ENCODE measurements around the gene ALDH3B1. TPM values are rescaled to one million over a fixed set of nuclear protein-coding genes. Genes with fewer than 3 reads are reported as not detected.

The ALDH3B1 gene
- total RNA-seq, 1 experiment from 2014 or later = 18.3 TPM

DNA sequence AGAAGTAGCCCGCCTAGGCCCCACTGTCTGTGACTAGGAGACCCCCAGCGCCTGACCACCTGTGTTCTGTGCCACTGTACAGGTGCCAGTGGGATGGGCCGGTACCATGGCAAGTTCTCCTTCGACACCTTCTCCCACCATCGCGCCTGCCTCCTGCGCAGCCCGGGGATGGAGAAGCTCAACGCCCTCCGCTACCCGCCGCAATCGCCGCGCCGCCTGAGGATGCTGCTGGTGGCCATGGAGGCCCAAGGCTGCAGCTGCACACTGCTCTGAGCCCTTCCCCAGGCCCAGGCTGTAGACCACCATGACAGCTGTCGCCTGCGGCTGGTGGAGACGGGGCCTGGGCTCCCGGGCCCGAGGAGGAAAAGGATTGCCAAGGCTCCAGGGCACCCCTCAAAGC lies 17.5 kb downstream of the ALDH3B1 start:
- no TSS peak for BruUV-seq (replicated peaks)
- CTCF ChIA-PET = no interaction called here
- Histone ChIP-seq H3K4me3 (ENCODE audit: low read depth in 2 of 2, low read length in 2 of 2) (no peak overlapping the region), H3K9me3 (ENCODE audit: control insufficient read depth, insufficient read depth, low read depth, low read length) (no peaks in the 10 kb centered on the region), H3K36me3 (ENCODE audit: control insufficient read depth, insufficient read depth, low read length) (no peaks in the 10 kb centered on the region), H3K4me1 (ENCODE audit: control insufficient read depth, insufficient read depth, low read length) (peaks cover 31% of the 10 kb centered on the region), H3K27me3 (ENCODE audit: control insufficient read depth, insufficient read depth, low read length) (no peaks in the 10 kb centered on the region), H3K27ac (ENCODE audit: low read length) (no peak overlapping the region)
- ATAC-seq = no peak
- TF ChIP-seq CTCF (IDR thresholded peaks at IDR 0.05) = no peak
- no peak for TF ChIP-seq TCF7L2 (IDR thresholded peaks at IDR 0.05; ENCODE audit: low read depth, low read length)
- TF ChIP-seq REST (IDR thresholded peaks at IDR 0.05; ENCODE audit: insufficient read depth in 1 of 2, low read depth in 2 of 2, low read length in 1 of 2) = 0 out of 4 replicates have a peak, but pooled peaks of 1 of the 2 experiments have one; percentile 8
- TF ChIP-seq POLR2AphosphoS5 (IDR thresholded peaks at IDR 0.05; ENCODE audit: low read depth, low read length) = no peak
- TF ChIP-seq SIN3A (IDR thresholded peaks at IDR 0.05; ENCODE audit: borderline replicate concordance, insufficient read depth, low read depth, low read length) = no peak
- intact Hi-C loops (cut with micrococcal nuclease; ENCODE audit: unreplicated experiment) (no loop called here), in situ Hi-C loops (cut with HindIII; ENCODE audit: low pct_unique_long_range_greater_than_20kb, low sequenced_read_pairs) (no loop called here)
- no peak for DNase-seq (ENCODE audit: low read depth, low spot score)
- POLR2A ChIA-PET = no interaction called here

GRCh38 chr11:68028802-68029545 lies 18.8 kb downstream of the ALDH3B1 start:
- in situ Hi-C loops (cut with HindIII; ENCODE audit: low pct_unique_long_range_greater_than_20kb, low sequenced_read_pairs) (no loop called here), intact Hi-C loops (cut with micrococcal nuclease; ENCODE audit: unreplicated experiment) (no loop called here)
- TF ChIP-seq CTCF (IDR thresholded peaks at IDR 0.05) (no peak), REST (IDR thresholded peaks at IDR 0.05; ENCODE audit: insufficient read depth in 1 of 2, low read depth in 2 of 2, low read length in 1 of 2) (no peak), TCF7L2 (IDR thresholded peaks at IDR 0.05; ENCODE audit: low read depth, low read length) (no peak), POLR2AphosphoS5 (IDR thresholded peaks at IDR 0.05; ENCODE audit: low read depth, low read length) (0 out of 2 replicates have a peak, but pooled peaks have one; percentile 24), SIN3A (IDR thresholded peaks at IDR 0.05; ENCODE audit: borderline replicate concordance, insufficient read depth, low read depth, low read length) (no peak)
- Histone ChIP-seq H3K4me1 (ENCODE audit: control insufficient read depth, insufficient read depth, low read length) (peaks cover 31% of the 10 kb centered on the region), H3K27me3 (ENCODE audit: control insufficient read depth, insufficient read depth, low read length) (no peaks in the 10 kb centered on the region), H3K9me3 (ENCODE audit: control insufficient read depth, insufficient read depth, low read depth, low read length) (no peaks in the 10 kb centered on the region), H3K4me3 (ENCODE audit: low read depth in 2 of 2, low read length in 2 of 2) (peak overlapping the region; percentile 89 to 91), H3K27ac (ENCODE audit: low read length) (peak overlapping the region; percentile 91), H3K36me3 (ENCODE audit: control insufficient read depth, insufficient read depth, low read length) (no peaks in the 10 kb centered on the region)
- ATAC-seq = no peak
- ChIA-PET CTCF (interaction anchor here (0.6 kb wide), 1 partner anchor 761 kb away, joined by 3 read pairs; no protein-coding TSS in a partner anchor), POLR2A (no interaction called here)
- no peak for DNase-seq (ENCODE audit: low read depth, low spot score)
- BruUV-seq (replicated peaks) = no TSS peak

Data from Panc1 (cell line).